GM12878 (cell line): ENCODE results near the gene EXOC4. TPM values are rescaled to one million over a fixed set of nuclear protein-coding genes. Genes with fewer than 3 reads are reported as not detected.

Source experiments
- ATAC-seq: fragments of 200-7000 bp; cut with Tn5 transposase; 3 replicates; pipeline ENCODE4 v1.9.1; 2020; ENCODE audit warnings: mild to moderate bottlenecking, moderate library complexity
- BruUV-seq: library from RNA; stranded (reverse); fragments of 400-500 nt; replicated peaks from 2 replicates; lab custom pipeline; 2021; lab: Mats Ljungman, UMichigan
- CTCF ChIA-PET: fragments of 300-600 bp; sonication (Branson Sonifier 250); formaldehyde crosslinking; extraction: SDS; loops from one replicate; lab custom pipeline; 2021; ENCODE audit warnings: inconsistent platforms; lab: Yijun Ruan, JAX
- POLR2A ChIA-PET: fragments of 350-600 bp; formaldehyde crosslinking; extraction: SDS; loops from one replicate; lab custom pipeline; 2021; ENCODE audit warnings: inconsistent platforms; lab: Charles Lee
- RAD21 ChIA-PET: fragments of 300-600 bp; sonication (Branson Sonifier 250); formaldehyde crosslinking; loops from one replicate; lab custom pipeline; 2023; ENCODE audit warnings: antibody characterized with exemption; ENCODE audit not compliant: unreplicated experiment; lab: Charles Lee
- SMC1A ChIA-PET: fragments of 300-600 bp; sonication (Branson Sonifier 250); formaldehyde crosslinking; loops from one replicate; lab custom pipeline; 2023; ENCODE audit not compliant: unreplicated experiment, uncharacterized antibody; lab: Charles Lee
- DNase-seq: peaks from one replicate; pipeline ENCODE4 v3.0.0-alpha.2; 2011; ENCODE audit warnings: low read depth, low spot score
- FAIRE-seq: peaks from 3 replicates; lab custom pipeline; 2011; peaks lifted over from hg19 to GRCh38; lab: Jason Lieb, UNC
- H2AFZ ChIP-seq: 2 replicates; pipeline ENCODE4 v1.6.0; 2011; ENCODE audit warnings: low read depth, low read length, control low read depth; ENCODE audit not compliant: control insufficient read depth
- H3K27ac ChIP-seq: 2 replicates; pipeline ENCODE4 v1.5.1; 2011; ENCODE audit warnings: control low read depth; ENCODE audit not compliant: control insufficient read depth, insufficient read depth
- H3K27me3 ChIP-seq, 2 experiments: replicated peaks in 1 of 2; 2 replicates each; pipeline versions ENCODE4 v1.6.0 to v1.6.1; 2011; ENCODE audit warnings: low read length in 1 of 2; ENCODE audit not compliant: control insufficient read depth in 2 of 2, insufficient read depth in 2 of 2
- H3K36me3 ChIP-seq, 2 experiments: 2 replicates each; pipeline ENCODE4 v1.5.1; 2011; ENCODE audit warnings: low read length in 1 of 2; ENCODE audit not compliant: control insufficient read depth in 2 of 2, insufficient read depth in 2 of 2
- H3K4me1 ChIP-seq: 2 replicates; pipeline ENCODE4 v1.6.1; 2011; ENCODE audit warnings: mild to moderate bottlenecking, low read length, moderate library complexity, mixed read lengths; ENCODE audit not compliant: control insufficient read depth, insufficient read depth
- H3K4me2 ChIP-seq: 2 replicates; pipeline ENCODE4 v1.6.0; 2011; ENCODE audit warnings: control low read depth; ENCODE audit not compliant: control insufficient read depth, insufficient read depth
- H3K4me3 ChIP-seq: fragments of 200-600 bp; sonication (generic); 2 replicates; pipeline ENCODE4 v1.5.1; 2016
- H3K79me2 ChIP-seq: 2 replicates; pipeline ENCODE4 v1.6.0; 2011; ENCODE audit warnings: low read length; ENCODE audit not compliant: control insufficient read depth, insufficient read depth
- H3K9ac ChIP-seq: 2 replicates; pipeline ENCODE4 v1.8.0; 2011; ENCODE audit warnings: low read length, control low read depth, mixed read lengths; ENCODE audit not compliant: control insufficient read depth, insufficient read depth
- H3K9me3 ChIP-seq: replicated peaks from 3 replicates; pipeline ENCODE4 v1.5.1; 2011; ENCODE audit warnings: mild to moderate bottlenecking, low read length; ENCODE audit not compliant: control insufficient read depth, insufficient read depth
- H4K20me1 ChIP-seq: 2 replicates; pipeline ENCODE4 v1.6.0; 2011; ENCODE audit not compliant: control insufficient read depth, insufficient read depth
- CEBPB ChIP-seq, 2 experiments: fragments of 150-350 bp in 1 of 2; IDR thresholded peaks; 2 replicates each; pipeline ENCODE4 v1.6.1; 2012 to 2014; ENCODE audit warnings: low read depth in 2 of 2, low read length in 2 of 2, borderline replicate concordance in 1 of 2, inconsistent platforms in 1 of 2
- CHD2 ChIP-seq: IDR thresholded peaks from 2 replicates; pipeline ENCODE4 v1.6.1; 2011; ENCODE audit warnings: low read depth, low read length, improper control_type of control experiment, borderline replicate concordance
- CREB1 ChIP-seq: IDR thresholded peaks from 2 replicates; pipeline ENCODE4 v1.6.1; 2012; ENCODE audit warnings: low read depth, mild to moderate bottlenecking, inconsistent platforms
- E4F1 ChIP-seq: fragments of 450-650 bp; IDR thresholded peaks from 2 replicates; pipeline ENCODE4 v1.6.1; 2018; ENCODE audit warnings: borderline replicate concordance, mild to moderate bottlenecking; ENCODE audit not compliant: partially characterized antibody
- EZH2 ChIP-seq: IDR thresholded peaks from 2 replicates; pipeline ENCODE4 v1.6.1; 2012; ENCODE audit warnings: low read depth, mild to moderate bottlenecking, control low read depth, inconsistent platforms, low read length, borderline replicate concordance; ENCODE audit not compliant: control insufficient read depth
- HCFC1 ChIP-seq: fragments of 150-350 bp; IDR thresholded peaks from 2 replicates; pipeline ENCODE4 v1.6.1; 2014; ENCODE audit warnings: low read length
- JUND ChIP-seq: IDR thresholded peaks from 2 replicates; pipeline ENCODE4 v1.6.1; 2012; ENCODE audit warnings: low read depth, mild to moderate bottlenecking, low read length, improper control_type of control experiment, moderate library complexity
- LARP7 ChIP-seq: fragments of 450-650 bp; IDR thresholded peaks from 2 replicates; pipeline ENCODE4 v1.6.1; 2017; ENCODE audit warnings: mild to moderate bottlenecking
- MAX ChIP-seq: IDR thresholded peaks from 2 replicates; pipeline ENCODE4 v1.6.1; 2012; ENCODE audit warnings: low read depth, low read length, improper control_type of control experiment
- MEF2B ChIP-seq: fragments of 450-650 bp; IDR thresholded peaks from 2 replicates; pipeline ENCODE4 v1.6.1; 2018; ENCODE audit warnings: mild to moderate bottlenecking, moderate library complexity; ENCODE audit not compliant: partially characterized antibody, poor library complexity, severe bottlenecking
- PAX5 ChIP-seq: IDR thresholded peaks from 2 replicates; pipeline ENCODE4 v1.6.1; 2011; ENCODE audit warnings: low read depth, low read length, borderline replicate concordance
- RB1 ChIP-seq: fragments of 450-650 bp; formaldehyde crosslinking; IDR thresholded peaks from 2 replicates; pipeline ENCODE4 v1.6.1; 2017; ENCODE audit warnings: mild to moderate bottlenecking, borderline replicate concordance
- SMAD1 ChIP-seq: fragments of 450-650 bp; IDR thresholded peaks from 2 replicates; pipeline ENCODE4 v1.6.1; 2018; ENCODE audit warnings: mild to moderate bottlenecking, low read depth; ENCODE audit not compliant: partially characterized antibody
- SP1 ChIP-seq: IDR thresholded peaks from one replicate; pipeline ENCODE4 v1.6.1; 2011; ENCODE audit warnings: low read depth, low read length
- SRF ChIP-seq, 2 experiments: IDR thresholded peaks; 2 replicates each; pipeline ENCODE4 v1.6.1; 2011; ENCODE audit warnings: low read depth in 2 of 2, low read length in 2 of 2, mild to moderate bottlenecking in 1 of 2, moderate library complexity in 1 of 2
- TBL1XR1 ChIP-seq: IDR thresholded peaks from 2 replicates; pipeline ENCODE4 v1.6.1; 2012; ENCODE audit warnings: low read depth, low read length, improper control_type of control experiment
- ZBTB33 ChIP-seq: fragments of 450-650 bp; IDR thresholded peaks from 2 replicates; pipeline ENCODE4 v1.6.1; 2017; ENCODE audit warnings: mild to moderate bottlenecking
- ZSCAN29 ChIP-seq: fragments of 450-650 bp; IDR thresholded peaks from 2 replicates; pipeline ENCODE4 v1.6.1; 2017; ENCODE audit warnings: mild to moderate bottlenecking, moderate library complexity
- WGBS: methylation state at CpG from one replicate; pipeline ENCODE4 v1.1.6; 2016; ENCODE audit warnings: low lambda C conversion rate; ENCODE audit not compliant: insufficient replicate concordance, insufficient coverage; ENCODE audit errors: missing lambda C conversion rate; 5-methylcytosine and 5-hydroxymethylcytosine counted together
- in situ Hi-C: fragments of 300-500 bp; cut with MboI; formaldehyde crosslinking; loops from 9 replicates; pipeline ENCODE4 v1.14.3; 2018; ENCODE audit warnings: mixed read lengths
- intact Hi-C: fragments of 100-400 bp; cut with micrococcal nuclease; formaldehyde crosslinking; loops from one replicate; pipeline ENCODE4 v1.14.2; 2022; ENCODE audit not compliant: unreplicated experiment
- polyA plus RNA-seq, 11 experiments: library from polyadenylated mRNA; depleted of rRNA in 4 of 11; unstranded in 6 of 11; stranded (reverse) in 5 of 11; fragments of >200 nt; fragmentation: Nextera tagmentation in 4 of 11; fragmentation: Illumina TruSeq in 1 of 11; extraction: Ambion mirVana in 4 of 11; extraction: Trizol in 1 of 11; gene quantifications; 1 replicate in 1 of 11; 2 replicates in 10 of 11; pipeline versions ENCODE4 v1.2.1 to v1.2.3, GENCODE V29; 2011 to 2016; ENCODE audit warnings: inconsistent platforms in 2 of 11, missing spikeins in 2 of 11, low read depth in 1 of 11
- total RNA-seq, 4 experiments: library from RNA; depleted of rRNA in 3 of 4; stranded (reverse); fragments of >200 nt in 3 of 4; fragmentation: Illumina TruSeq in 1 of 4; extraction: Trizol in 1 of 4; gene quantifications; 2 replicates each; pipeline versions ENCODE4 v1.2.1 to v1.2.3, GENCODE V29; 2013 to 2021

Gene EXOC4
- total and polyA plus RNA-seq, 10 of the 15 experiments (the other 5 are each of a cell fraction or from before 2014, with no cell fraction given), result 13.2 to 44.5 (median 29.6) TPM

GRCh38 chr7:133723044-133723443 is 470.2 kb downstream of the EXOC4 start (continued):
- TF ChIP-seq E4F1, result no peak

GRCh38 chr7:133724148-133724547 is 471.3 kb downstream of the EXOC4 start:
- H3K27me3 ChIP-seq, result no peaks in the 10 kb centered on the region
- intact Hi-C loops, result no loop called here
- RAD21 ChIA-PET, result no interaction called here
- no peak overlapping the region for H3K27ac ChIP-seq
- SMC1A ChIA-PET, result no interaction called here
- H3K4me2 ChIP-seq, result no peak overlapping the region
- no peak for FAIRE-seq
- no peak for ATAC-seq
- H3K9ac ChIP-seq, result no peak overlapping the region
- no peaks in the 10 kb centered on the region for H3K9me3 ChIP-seq
- no peaks in the 10 kb centered on the region for H3K4me1 ChIP-seq
- H4K20me1 ChIP-seq, result no peaks in the 10 kb centered on the region
- no peak for TF ChIP-seq MEF2B
- TF ChIP-seq RB1, result no peak
- no peak for TF ChIP-seq SRF (IDR thresholded peaks at IDR 0.05; ENCODE audit: low read depth in 2 of 2, low read length in 2 of 2)
- TF ChIP-seq ZBTB33, result no peak
- no peak for TF ChIP-seq CEBPB (IDR thresholded peaks at IDR 0.05; ENCODE audit: borderline replicate concordance in 1 of 2, low read depth in 2 of 2, low read length in 2 of 2)
- no peak for TF ChIP-seq SMAD1
- no peak for TF ChIP-seq EZH2
- TF ChIP-seq HCFC1, result no peak
- TF ChIP-seq SP1, result no peak
- TF ChIP-seq PAX5, result no peak
- TF ChIP-seq JUND, result no peak
- no peak for TF ChIP-seq LARP7
- no peak for TF ChIP-seq CREB1
- TF ChIP-seq ZSCAN29, result no peak
- no peak for TF ChIP-seq TBL1XR1
- TF ChIP-seq MAX, result no peak
- TF ChIP-seq CHD2, result no peak
- H3K79me2 ChIP-seq, result no peaks in the 10 kb centered on the region
- no peaks in the 10 kb centered on the region for H3K36me3 ChIP-seq
- no TSS peak for BruUV-seq
- DNase-seq, result no peak
- CTCF ChIA-PET, result no interaction called here
- in situ Hi-C loops, result no loop called here
- POLR2A ChIA-PET, result no interaction called here
- H2AFZ ChIP-seq, result no peak overlapping the region
- 98% methylated on average over 2 of the region's 2 CpGs for WGBS
- H3K4me3 ChIP-seq, result no peak overlapping the region
